HG03280 (cell line): ENCODE results near the gene BSG.

Source experiments
- ATAC-seq: cut with Tn5 transposase; IDR thresholded peaks from one replicate; pipeline ENCODE4 v1.9.1; 2021; ENCODE audit warnings: mild to moderate bottlenecking, moderate library complexity; ENCODE audit not compliant: unreplicated experiment

BSG gene

DNA sequence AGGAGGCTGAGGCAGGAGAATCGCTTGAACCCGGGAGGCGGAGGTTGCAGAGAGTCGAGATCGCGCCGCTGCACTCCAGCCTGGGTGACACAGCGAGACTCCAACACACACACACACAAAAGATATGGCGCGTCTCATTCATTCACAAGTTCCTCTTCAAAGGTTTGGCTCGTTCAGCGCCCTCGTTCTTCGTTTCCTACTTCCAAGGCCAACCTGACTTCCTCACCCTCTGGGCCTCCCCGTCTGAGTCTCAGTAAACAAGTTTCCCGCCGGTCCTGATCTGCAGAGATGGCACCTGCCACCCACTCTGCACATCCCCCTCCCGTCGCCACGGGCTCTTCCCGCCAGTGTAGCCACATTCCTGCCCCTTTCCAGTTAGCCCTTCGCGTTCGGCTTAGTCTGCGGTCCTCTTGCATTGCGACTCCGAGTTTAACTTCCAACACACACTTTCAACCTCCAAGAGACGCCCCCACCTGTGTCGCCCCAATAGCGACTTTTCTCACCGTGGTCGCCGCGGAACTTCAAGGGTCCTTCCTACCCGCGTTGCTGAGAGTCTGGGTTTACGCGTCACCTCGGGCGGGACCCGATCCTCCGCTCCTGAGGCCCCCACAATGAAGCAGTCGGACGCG lies 1.3 kb upstream of the BSG start:
- no peak for ATAC-seq

DNA sequence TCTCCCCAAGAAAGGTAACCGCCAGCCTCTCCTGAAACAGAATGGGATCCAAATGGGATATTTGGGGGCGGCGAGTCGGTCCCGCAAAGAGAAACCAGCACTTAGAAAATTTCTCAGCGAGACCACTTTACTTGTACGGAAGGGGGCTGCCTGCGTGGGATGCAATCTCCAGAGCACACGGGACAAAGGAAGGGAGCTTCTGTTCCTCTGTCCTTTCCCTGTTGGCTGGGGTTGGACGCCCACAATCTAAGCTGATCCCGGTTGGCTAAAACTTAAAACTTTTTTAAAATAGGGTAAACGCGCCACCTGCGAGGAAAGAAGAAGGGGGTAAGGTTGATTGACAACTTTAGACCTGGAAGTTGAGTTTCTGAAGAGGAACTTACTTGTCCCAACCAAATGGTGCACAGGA lies 826 bp upstream of the BSG start:
- ATAC-seq, result no peak

DNA sequence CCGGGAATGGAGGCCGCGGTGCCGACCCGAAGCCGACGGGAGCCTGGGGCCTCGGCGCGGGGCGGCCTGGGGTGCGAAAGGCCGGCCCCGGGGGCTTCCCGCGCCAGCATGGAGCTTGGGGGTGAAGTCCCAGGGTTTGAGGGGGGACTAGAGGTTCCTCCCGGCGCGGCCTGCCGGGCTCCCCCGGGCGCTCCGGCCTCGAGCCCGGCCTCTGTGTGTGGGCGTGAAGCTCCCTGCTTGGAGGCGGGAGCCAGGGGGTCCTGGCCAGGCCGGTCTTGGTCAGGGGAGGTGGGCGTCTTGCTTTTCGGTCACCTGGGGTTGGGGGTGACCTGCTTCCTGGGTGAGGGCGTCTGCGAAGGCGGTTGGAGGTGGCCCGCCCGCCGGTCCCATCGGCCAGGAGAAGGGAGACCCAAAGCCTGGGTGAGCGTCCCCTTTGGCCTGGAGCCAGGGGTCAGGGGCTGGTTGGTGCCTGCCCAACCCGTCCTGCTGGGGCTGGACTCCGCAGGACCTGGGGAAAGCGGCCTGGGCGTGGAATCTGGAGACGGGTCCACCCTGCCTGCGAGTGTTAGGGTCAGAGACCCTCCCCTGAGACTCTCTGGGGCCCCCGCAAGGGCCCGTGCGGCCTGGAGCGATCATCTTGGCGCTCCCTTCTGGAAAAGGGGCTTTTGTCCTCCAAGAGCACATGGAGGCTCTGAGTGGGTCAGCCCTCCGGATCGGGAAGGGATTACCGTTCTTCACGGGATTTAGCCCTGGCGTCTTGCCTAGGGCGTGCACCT lies 535 bp downstream of the BSG start:
- ATAC-seq, result peak; percentile 6

DNA sequence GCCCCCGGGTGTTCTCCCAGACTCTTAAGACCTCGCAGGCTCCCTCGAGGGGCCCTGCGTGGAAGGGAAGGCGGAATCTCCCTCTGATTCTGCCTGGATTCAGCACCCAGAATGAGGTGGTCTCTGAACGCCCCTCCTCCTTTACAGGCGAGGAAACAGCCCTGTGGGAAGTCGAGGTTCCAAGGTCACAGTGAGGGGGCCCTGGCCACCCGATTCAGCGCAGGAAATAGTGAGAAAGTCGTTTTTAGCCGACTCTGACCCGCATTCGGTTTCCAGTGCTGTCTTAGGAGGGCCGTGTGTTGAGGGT lies 1.1 kb downstream of the BSG start:
- ATAC-seq, result no peak

DNA sequence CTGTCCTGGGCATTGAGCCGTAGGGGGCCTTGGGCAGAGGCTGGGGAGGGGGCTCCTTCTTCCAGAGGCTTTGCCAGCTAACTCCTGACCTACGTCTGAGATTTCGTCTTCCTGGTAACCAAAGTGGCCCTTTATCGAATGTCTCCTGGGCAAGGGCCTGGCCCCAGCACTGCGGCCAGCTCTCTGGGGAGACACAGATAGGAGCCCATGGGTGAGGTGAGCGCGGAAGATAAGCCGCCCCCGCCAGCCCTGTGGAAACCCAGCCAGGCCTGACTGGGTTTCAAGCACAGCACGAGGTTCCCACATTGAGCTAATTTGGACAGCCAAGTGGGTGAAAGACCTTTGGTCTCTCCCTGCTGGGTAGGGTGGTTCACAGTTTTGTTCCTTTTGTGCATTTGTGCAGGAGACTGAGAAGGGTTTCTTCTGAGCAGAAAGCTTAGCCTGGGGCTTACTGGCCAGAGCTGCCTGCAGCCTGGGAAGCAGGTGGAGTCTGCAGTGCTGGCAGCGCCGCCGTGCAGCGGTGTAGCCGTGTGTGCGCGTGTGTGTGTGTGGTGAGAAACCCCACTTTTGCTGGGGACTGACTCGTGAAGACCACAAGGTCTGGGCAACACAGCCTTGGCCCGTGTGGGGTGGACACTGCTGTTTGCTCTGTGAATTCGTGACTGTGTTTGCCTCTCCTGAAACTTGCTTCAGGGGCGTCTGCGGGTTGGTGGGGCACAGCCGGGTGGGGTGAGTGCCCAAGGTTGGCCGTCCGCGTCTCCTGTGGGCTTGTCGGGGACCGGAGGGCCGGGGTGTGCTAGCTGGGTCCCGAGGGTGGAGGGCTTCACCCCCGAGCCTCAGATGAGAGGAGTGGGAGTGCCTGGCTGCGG lies 2.5 kb downstream of the BSG start:
- ATAC-seq, result no peak

DNA sequence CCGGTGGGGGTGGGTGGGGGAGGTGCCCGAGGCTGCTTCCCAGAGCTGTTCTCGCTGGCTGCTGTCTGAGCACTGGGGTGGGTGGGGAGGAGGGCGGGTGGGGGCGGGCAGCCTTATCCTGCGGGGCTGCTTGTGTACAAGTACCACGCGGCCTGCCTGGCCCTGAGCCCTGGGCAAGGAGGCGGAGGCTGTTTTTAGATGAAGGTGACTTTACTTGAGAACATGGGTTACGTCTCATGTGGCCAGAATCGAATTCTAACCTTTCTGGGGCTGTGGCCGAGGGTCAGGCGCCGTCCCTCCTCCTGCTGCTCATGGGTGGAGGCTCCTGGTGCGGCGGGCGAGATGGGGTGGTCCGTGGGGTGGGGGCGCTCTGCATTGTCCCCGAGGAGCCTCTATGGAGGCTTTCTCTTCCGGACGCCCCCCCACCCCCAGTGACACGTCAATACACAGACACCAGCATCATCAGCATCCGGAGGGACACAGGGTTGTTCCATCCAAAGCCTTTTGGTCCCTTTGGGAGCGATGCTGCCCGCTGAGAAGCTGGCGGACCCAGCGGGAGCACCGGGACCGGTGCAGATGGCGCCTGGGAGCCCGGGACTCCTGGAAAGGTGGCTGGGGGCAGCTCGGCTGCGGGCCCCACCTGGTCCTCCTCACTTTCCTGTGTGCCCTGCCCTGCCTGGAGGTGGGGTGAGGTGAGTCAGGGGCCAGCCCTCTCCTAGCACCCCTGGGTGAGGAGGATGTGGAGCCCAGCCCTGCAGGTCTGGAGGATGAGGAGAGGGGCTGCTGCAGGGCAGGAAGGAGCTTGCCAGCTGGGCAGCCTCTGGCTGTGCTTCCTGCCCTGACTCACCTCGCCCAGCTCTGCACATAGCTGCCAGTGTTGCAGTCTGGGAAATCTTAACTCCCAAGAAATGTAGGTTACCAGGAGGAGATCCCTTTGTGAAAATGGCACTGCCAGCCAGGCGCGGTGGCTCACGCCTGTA lies 3.4 kb downstream of the BSG start:
- no peak for ATAC-seq

DNA sequence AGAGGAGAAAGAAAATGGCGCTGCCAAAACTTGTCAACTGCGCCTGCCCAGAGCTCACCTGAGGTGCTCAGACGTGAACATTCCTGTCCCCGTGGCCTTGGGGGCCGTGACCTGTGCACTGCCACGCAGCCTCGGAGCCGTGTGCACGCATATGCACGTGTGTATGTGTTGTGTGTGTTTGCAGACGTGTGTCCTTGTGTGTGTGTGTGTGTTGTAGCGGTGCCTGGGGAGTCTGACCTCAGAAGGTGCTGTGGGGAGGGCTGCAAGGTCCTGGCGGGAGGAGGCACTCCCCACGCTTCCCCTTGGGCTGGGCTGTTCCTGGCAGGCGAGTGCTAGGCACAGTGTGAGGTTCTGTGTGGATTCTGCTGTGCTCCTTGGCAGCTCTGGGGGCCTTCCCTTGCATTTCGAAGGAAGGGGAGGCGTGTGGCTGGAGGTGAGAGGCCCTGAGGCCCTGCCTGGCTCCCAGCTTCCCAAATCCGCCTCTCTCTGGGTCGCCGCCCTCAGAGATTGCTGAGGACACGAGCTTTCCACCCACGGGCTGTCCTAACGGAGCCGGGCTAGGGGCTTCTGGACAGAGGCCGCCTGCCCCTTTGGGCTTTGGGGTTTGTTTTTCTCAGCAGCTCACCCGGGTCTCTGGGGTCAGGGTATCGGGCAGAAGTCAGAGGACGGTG lies 4.5 kb downstream of the BSG start:
- no peak for ATAC-seq

DNA sequence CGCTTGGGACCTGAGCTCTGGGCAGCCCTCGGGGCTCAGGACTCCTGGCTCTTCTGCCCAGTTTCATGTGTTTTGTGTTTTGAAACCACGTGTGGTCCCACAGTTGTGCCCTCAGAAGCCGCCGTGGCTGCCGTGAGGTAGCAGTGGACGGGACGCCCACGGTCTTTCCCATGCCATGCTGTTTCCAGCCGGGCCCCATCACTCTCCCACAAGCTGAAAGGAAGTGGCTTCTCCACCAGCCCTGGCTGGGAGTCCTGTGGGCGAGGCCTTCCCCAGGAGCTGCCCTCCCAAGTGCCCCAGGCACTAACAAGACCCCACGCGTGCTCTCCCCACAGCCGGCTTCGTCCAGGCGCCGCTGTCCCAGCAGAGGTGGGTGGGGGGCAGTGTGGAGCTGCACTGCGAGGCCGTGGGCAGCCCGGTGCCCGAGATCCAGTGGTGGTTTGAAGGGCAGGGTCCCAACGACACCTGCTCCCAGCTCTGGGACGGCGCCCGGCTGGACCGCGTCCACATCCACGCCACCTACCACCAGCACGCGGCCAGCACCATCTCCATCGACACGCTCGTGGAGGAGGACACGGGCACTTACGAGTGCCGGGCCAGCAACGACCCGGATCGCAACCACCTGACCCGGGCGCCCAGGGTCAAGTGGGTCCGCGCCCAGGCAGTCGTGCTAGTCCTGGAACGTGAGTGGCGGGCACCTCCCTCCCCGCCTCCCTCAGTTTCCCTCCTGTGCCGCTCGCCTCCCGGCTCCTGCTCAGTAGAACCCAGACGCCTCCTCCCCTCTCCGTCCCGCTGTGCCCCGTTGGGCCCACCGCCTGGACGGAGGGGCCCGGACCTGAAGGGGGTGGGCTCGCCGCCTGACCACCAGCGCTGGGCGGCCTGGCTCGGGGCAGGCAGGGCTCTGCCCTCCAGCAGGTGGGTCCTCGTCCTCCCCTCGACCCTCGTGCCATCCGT lies 5.3 kb downstream of the BSG start:
- ATAC-seq, result no peak

DNA sequence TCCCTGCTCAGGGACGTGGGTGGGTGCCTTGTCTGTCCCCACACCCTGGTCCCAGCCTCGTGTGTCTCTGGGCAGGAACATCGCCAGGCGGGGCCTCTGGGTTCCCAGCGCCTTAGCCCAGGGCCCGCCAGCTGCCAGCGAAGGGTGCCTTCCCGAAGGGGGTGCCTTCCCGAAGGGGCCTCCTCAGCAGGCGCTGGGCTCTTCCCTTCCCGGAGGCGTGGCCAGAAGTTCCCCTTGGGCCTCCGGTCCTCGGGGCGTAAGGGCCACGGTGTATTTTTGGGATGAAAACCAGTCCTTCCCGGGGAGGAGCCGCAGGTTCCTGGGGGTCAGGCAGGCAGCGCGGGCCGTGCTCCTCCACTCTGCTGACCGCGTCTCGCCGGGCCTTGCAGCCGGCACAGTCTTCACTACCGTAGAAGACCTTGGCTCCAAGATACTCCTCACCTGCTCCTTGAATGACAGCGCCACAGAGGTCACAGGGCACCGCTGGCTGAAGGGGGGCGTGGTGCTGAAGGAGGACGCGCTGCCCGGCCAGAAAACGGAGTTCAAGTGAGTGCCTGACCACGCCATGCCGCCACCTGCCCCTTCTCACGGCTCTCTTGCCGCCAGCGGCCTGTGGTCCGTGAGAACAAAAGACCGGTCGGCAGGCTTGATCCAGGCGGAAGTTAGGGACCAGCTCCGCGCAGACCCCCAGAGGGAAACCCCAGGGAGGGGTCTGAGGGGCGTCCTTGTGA lies 6.9 kb downstream of the BSG start:
- ATAC-seq, result no peak

DNA sequence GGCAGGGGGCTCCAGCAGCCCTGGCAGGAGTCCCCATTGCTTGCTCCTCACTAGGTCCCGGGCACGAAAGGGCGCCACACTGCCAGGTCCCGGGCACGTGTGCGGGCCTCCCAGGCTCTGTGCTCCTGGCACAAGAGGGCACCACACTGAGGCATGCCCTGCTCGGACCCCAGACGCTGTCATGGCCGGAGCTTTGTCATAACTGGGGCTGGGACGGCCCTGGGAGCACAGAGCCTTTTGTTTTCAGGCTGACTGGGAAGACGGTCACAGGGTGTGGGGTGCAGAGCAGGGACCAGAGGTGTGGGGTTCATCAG lies 7.4 kb downstream of the BSG start:
- no peak for ATAC-seq

DNA sequence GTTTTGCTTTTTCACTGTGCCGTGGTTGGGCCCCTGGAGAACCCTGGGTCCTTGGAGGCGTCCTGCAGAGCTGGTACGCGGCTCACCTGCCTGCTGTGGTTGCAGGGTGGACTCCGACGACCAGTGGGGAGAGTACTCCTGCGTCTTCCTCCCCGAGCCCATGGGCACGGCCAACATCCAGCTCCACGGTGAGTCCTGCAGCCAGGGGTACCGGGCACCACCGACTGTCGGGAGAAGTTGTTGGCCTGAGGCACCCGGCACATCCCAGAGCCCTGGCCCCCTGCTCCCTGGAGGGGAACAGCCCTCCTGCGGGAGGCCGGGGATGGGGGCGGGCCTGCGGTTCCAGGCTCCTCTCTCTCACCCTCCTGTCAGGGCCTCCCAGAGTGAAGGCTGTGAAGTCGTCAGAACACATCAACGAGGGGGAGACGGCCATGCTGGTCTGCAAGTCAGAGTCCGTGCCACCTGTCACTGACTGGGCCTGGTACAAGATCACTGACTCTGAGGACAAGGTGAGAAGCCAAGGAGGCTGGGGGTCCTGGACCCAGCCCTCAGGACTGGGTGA lies 8.0 kb downstream of the BSG start:
- no peak for ATAC-seq

DNA sequence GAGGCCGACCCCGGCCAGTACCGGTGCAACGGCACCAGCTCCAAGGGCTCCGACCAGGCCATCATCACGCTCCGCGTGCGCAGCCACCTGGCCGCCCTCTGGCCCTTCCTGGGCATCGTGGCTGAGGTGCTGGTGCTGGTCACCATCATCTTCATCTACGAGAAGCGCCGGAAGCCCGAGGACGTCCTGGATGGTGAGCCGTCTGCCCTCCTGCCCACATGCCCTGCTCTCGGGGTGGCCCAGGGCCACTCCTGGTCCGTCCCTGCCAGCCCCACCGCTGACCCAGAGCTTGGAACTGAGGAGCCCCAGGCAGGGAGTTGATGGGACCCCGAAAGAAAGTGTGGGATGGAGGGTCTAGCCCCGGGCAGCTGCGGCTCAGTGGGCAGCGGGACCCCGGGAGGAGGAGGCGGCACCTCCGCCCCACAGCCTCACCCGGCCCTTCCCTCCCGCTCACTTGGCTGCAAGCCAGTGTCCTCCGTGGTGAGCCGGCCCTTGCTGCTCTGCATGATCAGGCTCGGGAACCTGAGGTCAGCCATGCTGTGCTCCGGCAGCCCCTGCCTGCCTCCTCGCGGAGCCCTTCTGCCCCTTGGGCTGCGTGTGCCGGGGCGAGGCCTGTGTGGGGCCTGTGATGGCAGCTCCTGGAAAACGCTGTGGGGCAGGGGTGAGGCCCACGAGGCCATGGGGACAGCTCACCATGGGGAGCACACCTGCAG lies 9.2 kb downstream of the BSG start:
- ATAC-seq, result no peak

DNA sequence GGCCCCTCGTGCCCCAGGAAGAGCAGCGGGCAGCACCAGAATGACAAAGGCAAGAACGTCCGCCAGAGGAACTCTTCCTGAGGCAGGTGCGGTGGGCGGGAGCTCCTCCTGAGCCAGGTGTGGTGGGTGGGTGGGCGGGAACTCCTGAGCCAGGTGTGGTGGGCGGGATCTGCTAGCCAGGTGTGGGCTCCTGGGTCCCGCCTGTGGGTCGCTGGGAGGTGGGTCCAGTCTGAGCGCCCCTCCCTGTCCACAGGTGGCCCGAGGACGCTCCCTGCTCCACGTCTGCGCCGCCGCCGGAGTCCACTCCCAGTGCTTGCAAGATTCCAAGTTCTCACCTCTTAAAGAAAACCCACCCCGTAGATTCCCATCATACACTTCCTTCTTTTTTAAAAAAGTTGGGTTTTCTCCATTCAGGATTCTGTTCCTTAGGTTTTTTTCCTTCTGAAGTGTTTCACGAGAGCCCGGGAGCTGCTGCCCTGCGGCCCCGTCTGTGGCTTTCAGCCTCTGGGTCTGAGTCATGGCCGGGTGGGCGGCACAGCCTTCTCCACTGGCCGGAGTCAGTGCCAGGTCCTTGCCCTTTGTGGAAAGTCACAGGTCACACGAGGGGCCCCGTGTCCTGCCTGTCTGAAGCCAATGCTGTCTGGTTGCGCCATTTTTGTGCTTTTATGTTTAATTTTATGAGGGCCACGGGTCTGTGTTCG lies 10.3 kb downstream of the BSG start:
- ATAC-seq, result no peak

DNA sequence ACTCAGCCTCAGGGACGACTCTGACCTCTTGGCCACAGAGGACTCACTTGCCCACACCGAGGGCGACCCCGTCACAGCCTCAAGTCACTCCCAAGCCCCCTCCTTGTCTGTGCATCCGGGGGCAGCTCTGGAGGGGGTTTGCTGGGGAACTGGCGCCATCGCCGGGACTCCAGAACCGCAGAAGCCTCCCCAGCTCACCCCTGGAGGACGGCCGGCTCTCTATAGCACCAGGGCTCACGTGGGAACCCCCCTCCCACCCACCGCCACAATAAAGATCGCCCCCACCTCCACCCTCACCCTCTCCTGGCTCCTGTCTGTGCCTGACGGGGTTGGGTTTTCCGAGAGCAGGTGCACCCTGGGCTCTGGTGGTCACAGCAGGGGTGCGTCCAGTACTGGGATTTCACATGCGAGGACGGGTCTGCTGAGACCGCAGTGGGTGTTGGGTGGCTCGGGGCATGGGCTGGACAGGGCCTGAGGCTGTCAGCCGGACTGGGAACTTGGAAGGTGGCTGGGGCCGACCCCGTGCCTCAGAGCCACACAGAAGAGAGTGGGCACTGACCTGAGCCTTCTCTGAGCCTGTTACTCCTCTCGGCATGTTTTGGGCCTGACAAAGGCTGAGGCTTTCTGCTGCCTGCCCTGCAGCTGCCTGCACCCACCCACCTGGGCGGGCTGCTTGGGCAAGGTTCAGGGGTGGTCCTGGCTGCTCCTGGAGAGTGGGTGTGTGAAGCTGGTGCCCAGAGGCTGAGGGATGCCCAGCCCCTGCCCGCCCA lies 11.0 kb downstream of the BSG start:
- no peak for ATAC-seq

DNA sequence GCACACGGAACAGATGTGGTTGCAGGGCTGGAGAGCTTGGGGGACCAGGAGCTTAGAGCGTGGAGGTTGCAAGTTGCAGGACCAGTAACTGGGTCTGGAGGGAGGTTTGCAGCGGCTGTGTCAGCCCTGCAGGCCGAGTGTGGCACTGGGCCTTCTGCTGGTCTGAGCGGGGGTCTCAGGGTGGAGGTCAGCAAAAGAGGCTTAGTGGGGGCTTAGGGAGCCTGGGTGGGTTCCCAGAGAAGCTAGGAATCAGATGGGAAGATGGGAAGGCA lies 11.5 kb downstream of the BSG start:
- no peak for ATAC-seq

DNA sequence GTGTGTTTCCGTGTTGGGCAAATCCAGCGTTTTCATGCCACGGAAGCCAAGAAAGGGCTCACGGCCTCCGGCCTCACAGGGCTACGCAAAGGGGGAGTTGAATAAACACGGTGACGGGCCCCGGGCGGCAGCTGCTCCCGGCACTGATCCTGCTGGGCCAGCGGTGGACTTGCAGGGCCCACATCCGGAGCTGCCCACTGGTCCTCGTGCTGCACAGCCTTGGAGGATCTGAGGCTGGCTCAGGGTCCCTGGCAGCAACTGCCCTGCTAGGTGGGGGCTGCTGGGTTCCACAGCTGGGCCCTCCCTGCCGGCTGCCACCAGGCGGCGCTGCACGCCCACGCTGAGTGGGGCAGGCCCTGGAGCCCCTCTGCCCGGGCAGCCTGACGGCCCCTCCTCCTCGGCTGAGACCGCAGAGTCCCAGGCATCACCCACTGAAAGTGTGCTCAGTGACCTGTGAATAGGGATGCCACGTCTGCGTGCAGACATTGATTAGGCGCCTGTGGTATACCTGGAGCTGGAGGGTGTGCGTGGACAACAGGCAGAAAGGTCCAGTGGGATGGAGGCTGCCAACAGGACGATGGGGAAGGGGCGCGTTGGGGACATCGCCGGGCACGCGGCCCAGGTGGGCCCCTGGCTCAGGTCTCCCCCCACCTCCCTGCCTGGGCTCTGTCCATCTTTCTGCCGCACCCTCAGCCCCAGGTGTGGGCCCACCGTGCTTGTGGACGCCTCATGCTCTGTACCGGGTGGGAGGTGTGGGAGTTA lies 12.0 kb downstream of the BSG start:
- ATAC-seq, result no peak
